ENCODE data around the gene DIS3L2. TPM values are rescaled to one million over a fixed set of nuclear protein-coding genes. Genes with fewer than 3 reads are reported as not detected.

The DIS3L2 gene
- total and polyA plus RNA-seq, 2 experiments from 2014 or later = 15.2 to 25.3 TPM

DNA sequence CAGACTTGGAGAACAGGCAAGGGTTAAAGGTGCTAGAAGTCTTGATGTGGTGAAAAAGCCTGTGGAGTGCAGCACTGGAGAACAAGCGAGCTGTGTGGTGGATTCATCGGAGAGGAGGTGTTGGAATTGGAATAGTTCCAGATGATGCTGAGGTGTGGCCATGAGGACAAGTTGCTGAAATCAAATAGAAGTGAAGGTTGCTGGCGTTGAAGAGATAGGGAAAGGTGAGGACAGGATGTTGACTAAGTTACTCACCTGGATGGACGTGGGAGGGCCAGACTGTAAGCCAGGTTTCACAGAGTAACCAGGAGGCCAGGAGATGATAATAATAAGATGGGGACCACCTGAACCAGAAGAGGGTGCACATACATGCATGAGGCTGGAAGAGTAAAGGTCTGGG, 173.4 kb downstream of the DIS3L2 start:
- H3K9me2 ChIP-seq (ENCODE audit: insufficient read depth) = no peaks in the 10 kb centered on the region
- no peak overlapping the region for H3K4me2 ChIP-seq
- no peaks in the 10 kb centered on the region; the same call in 2 of the 3 replicates for H3K36me3 Mint-ChIP-seq (ENCODE audit: low read depth)
- no peaks in the 10 kb centered on the region for H3K27me3 ChIP-seq (ENCODE audit: insufficient read depth)
- peaks cover 5% of the 10 kb centered on the region for H3K27me3 Mint-ChIP-seq (ENCODE audit: insufficient read depth, low read depth, poor library complexity)
- H3K4me3 ChIP-seq = no peak overlapping the region
- no peak for TF ChIP-seq CREB1 (CRISPR knock-in tag; IDR thresholded peaks at IDR 0.05; ENCODE audit: low read depth)
- ATAC-seq (no peak), DNase-seq (ENCODE audit: low spot score) (no peak)
- H3F3A ChIP-seq (replicated peaks; ENCODE audit: low read depth) = no peaks in the 10 kb centered on the region
- no peak overlapping the region for H3K27ac Mint-ChIP-seq
- H2AFZ ChIP-seq = no peak overlapping the region
- H3K79me2 ChIP-seq (replicated peaks; ENCODE audit: insufficient read depth) = no peaks in the 10 kb centered on the region
- no peaks in the 10 kb centered on the region for H4K20me1 ChIP-seq (replicated peaks; ENCODE audit: insufficient read depth)
- no peak overlapping the region for H3K4me3 Mint-ChIP-seq
- H3K36me3 ChIP-seq (ENCODE audit: insufficient read depth) = no peaks in the 10 kb centered on the region
- H3K9me3 Mint-ChIP-seq = no peaks in the 10 kb centered on the region
- H3K4me1 Mint-ChIP-seq = peaks cover 20% of the 10 kb centered on the region
- H3K27ac ChIP-seq (ENCODE audit: low read depth) = no peak overlapping the region
- H3K4me1 ChIP-seq (ENCODE audit: insufficient read depth) = peaks cover 18% of the 10 kb centered on the region

DNA sequence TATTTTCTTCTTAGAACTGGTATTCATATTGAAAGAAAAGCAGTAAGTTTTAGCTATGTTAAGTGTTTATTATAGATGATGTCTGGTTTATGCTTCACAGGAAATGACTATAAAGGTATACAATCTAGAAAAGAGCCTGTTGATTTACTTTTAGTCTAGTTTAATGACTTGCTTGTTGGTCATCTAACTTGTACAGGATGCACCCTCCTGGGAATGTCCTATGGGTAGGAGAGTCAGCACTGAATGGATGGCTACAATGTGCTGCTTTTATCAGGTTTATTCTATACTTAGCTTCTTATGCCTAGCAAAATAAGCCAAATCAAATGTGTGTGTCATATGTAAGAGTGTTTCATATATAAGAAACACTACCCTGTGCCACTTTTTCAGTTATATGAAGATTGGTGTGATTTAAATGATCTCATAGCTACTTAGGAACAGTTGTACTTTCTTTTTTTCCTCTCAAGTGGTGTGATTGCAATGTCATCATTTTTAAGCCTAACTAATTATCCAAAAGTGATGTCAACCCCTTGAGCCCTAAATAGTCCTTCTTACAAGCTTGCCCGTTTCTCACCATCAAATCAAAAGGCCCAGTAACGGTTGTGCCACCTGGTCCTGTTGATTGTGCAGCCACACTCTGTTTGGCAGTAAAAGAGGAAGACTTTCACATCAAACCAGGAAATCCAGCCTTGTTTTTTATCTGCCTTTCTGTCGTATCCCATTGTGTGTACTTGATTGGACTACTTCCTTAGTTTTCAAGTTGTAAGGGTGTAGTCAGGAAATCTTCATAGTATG, 176.0 kb downstream of the DIS3L2 start:
- Histone ChIP-seq H3K4me3 (no peak overlapping the region), H2AFZ (no peak overlapping the region), H3K36me3 (ENCODE audit: insufficient read depth) (no peaks in the 10 kb centered on the region), H3F3A (replicated peaks; ENCODE audit: low read depth) (no peaks in the 10 kb centered on the region), H4K20me1 (replicated peaks; ENCODE audit: insufficient read depth) (no peaks in the 10 kb centered on the region), H3K4me2 (no peak overlapping the region), H3K27ac (ENCODE audit: low read depth) (no peak overlapping the region), H3K4me1 (ENCODE audit: insufficient read depth) (no peaks in the 10 kb centered on the region), H3K27me3 (ENCODE audit: insufficient read depth) (no peaks in the 10 kb centered on the region), H3K9me2 (ENCODE audit: insufficient read depth) (no peaks in the 10 kb centered on the region), H3K79me2 (replicated peaks; ENCODE audit: insufficient read depth) (no peaks in the 10 kb centered on the region)
- Mint-ChIP-seq H3K9me3 (no peaks in the 10 kb centered on the region), H3K36me3 (ENCODE audit: low read depth) (no peaks in the 10 kb centered on the region; the same call in 2 of the 3 replicates), H3K4me1 (peaks cover 5% of the 10 kb centered on the region), H3K4me3 (no peak overlapping the region), H3K27ac (no peak overlapping the region), H3K27me3 (ENCODE audit: insufficient read depth, low read depth, poor library complexity) (peaks cover 5% of the 10 kb centered on the region)
- no peak for ATAC-seq
- TF ChIP-seq ZNF331 (CRISPR knock-in tag; IDR thresholded peaks at IDR 0.05; ENCODE audit: low read depth) = no peak
- TF ChIP-seq, protein P1, sequence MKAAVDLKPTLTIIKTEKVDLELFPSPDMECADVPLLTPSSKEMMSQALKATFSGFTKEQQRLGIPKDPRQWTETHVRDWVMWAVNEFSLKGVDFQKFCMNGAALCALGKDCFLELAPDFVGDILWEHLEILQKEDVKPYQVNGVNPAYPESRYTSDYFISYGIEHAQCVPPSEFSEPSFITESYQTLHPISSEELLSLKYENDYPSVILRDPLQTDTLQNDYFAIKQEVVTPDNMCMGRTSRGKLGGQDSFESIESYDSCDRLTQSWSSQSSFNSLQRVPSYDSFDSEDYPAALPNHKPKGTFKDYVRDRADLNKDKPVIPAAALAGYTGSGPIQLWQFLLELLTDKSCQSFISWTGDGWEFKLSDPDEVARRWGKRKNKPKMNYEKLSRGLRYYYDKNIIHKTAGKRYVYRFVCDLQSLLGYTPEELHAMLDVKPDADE (IDR thresholded peaks at IDR 0.05) = no peak
- no peak for DNase-seq (ENCODE audit: low spot score)

DNA sequence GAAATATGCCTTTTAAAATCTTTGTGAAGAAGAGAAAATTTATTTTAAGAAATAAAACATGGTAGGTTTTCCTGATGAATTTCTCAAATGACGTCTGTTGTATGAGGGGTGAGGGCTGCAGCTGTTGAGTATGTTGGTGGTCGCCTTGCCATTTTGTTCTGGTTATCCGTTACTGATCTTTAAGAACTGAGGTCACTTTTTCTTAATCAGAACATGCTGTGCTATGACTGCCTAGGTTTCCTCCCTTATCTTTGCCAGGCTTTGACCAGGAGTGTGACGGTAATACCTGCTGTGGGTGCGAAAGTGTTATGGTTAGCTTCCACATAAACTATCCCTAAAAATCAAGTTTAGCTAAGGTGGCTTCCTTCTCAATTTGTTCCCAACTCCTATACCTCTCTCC, 176.9 kb downstream of the DIS3L2 start:
- no peaks in the 10 kb centered on the region for H3F3A ChIP-seq (replicated peaks; ENCODE audit: low read depth)
- H3K79me2 ChIP-seq (replicated peaks; ENCODE audit: insufficient read depth) = no peaks in the 10 kb centered on the region
- H3K4me3 ChIP-seq = no peak overlapping the region
- Mint-ChIP-seq H3K9me3 (no peaks in the 10 kb centered on the region), H3K27ac (no peak overlapping the region), H3K27me3 (ENCODE audit: insufficient read depth, low read depth, poor library complexity) (peaks cover 5% of the 10 kb centered on the region), H3K4me3 (no peak overlapping the region), H3K36me3 (ENCODE audit: low read depth) (no peaks in the 10 kb centered on the region), H3K4me1 (peaks cover 3% of the 10 kb centered on the region; the same call in 2 of the 3 replicates)
- H4K20me1 ChIP-seq (replicated peaks; ENCODE audit: insufficient read depth) = no peaks in the 10 kb centered on the region
- H2AFZ ChIP-seq = no peak overlapping the region
- no peak for ATAC-seq
- no peaks in the 10 kb centered on the region for H3K27me3 ChIP-seq (ENCODE audit: insufficient read depth)
- H3K9me2 ChIP-seq (ENCODE audit: insufficient read depth) = no peaks in the 10 kb centered on the region
- DNase-seq (ENCODE audit: low spot score) = no peak
- no peak overlapping the region for H3K27ac ChIP-seq (ENCODE audit: low read depth)
- no peak overlapping the region for H3K4me2 ChIP-seq
- H3K4me1 ChIP-seq (ENCODE audit: insufficient read depth) = no peaks in the 10 kb centered on the region
- H3K36me3 ChIP-seq (ENCODE audit: insufficient read depth) = no peaks in the 10 kb centered on the region
- TF ChIP-seq, protein P2, sequence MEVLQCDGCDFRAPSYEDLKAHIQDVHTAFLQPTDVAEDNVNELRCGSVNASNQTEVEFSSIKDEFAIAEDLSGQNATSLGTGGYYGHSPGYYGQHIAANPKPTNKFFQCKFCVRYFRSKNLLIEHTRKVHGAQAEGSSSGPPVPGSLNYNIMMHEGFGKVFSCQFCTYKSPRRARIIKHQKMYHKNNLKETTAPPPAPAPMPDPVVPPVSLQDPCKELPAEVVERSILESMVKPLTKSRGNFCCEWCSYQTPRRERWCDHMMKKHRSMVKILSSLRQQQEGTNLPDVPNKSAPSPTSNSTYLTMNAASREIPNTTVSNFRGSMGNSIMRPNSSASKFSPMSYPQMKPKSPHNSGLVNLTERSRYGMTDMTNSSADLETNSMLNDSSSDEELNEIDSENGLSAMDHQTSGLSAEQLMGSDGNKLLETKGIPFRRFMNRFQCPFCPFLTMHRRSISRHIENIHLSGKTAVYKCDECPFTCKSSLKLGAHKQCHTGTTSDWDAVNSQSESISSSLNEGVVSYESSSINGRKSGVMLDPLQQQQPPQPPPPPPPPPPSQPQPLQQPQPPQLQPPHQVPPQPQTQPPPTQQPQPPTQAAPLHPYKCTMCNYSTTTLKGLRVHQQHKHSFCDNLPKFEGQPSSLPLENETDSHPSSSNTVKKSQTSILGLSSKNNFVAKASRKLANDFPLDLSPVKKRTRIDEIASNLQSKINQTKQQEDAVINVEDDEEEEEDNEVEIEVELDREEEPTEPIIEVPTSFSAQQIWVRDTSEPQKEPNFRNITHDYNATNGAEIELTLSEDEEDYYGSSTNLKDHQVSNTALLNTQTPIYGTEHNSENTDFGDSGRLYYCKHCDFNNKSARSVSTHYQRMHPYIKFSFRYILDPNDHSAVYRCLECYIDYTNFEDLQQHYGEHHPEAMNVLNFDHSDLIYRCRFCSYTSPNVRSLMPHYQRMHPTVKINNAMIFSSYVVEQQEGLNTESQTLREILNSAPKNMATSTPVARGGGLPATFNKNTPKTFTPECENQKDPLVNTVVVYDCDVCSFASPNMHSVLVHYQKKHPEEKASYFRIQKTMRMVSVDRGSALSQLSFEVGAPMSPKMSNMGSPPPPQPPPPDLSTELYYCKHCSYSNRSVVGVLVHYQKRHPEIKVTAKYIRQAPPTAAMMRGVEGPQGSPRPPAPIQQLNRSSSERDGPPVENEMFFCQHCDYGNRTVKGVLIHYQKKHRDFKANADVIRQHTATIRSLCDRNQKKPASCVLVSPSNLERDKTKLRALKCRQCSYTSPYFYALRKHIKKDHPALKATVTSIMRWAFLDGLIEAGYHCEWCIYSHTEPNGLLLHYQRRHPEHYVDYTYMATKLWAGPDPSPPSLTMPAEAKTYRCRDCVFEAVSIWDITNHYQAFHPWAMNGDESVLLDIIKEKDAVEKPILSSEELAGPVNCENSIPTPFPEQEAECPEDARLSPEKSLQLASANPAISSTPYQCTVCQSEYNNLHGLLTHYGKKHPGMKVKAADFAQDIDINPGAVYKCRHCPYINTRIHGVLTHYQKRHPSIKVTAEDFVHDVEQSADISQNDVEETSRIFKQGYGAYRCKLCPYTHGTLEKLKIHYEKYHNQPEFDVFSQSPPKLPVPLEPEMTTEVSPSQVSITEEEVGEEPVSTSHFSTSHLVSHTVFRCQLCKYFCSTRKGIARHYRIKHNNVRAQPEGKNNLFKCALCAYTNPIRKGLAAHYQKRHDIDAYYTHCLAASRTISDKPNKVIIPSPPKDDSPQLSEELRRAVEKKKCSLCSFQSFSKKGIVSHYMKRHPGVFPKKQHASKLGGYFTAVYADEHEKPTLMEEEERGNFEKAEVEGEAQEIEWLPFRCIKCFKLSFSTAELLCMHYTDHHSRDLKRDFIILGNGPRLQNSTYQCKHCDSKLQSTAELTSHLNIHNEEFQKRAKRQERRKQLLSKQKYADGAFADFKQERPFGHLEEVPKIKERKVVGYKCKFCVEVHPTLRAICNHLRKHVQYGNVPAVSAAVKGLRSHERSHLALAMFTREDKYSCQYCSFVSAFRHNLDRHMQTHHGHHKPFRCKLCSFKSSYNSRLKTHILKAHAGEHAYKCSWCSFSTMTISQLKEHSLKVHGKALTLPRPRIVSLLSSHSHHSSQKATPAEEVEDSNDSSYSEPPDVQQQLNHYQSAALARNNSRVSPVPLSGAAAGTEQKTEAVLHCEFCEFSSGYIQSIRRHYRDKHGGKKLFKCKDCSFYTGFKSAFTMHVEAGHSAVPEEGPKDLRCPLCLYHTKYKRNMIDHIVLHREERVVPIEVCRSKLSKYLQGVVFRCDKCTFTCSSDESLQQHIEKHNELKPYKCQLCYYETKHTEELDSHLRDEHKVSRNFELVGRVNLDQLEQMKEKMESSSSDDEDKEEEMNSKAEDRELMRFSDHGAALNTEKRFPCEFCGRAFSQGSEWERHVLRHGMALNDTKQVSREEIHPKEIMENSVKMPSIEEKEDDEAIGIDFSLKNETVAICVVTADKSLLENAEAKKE (CRISPR knock-in tag; IDR thresholded peaks at IDR 0.05) = no peak
- TF ChIP-seq, protein P3, sequence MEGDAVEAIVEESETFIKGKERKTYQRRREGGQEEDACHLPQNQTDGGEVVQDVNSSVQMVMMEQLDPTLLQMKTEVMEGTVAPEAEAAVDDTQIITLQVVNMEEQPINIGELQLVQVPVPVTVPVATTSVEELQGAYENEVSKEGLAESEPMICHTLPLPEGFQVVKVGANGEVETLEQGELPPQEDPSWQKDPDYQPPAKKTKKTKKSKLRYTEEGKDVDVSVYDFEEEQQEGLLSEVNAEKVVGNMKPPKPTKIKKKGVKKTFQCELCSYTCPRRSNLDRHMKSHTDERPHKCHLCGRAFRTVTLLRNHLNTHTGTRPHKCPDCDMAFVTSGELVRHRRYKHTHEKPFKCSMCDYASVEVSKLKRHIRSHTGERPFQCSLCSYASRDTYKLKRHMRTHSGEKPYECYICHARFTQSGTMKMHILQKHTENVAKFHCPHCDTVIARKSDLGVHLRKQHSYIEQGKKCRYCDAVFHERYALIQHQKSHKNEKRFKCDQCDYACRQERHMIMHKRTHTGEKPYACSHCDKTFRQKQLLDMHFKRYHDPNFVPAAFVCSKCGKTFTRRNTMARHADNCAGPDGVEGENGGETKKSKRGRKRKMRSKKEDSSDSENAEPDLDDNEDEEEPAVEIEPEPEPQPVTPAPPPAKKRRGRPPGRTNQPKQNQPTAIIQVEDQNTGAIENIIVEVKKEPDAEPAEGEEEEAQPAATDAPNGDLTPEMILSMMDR (conservative IDR thresholded peaks at IDR 0.05; ENCODE audit: low read depth in 2 of 2) = no peak
- TF ChIP-seq POLR2AphosphoS5 (IDR thresholded peaks at IDR 0.05; ENCODE audit: low read depth) (no peak), ZNF331 (CRISPR knock-in tag; IDR thresholded peaks at IDR 0.05; ENCODE audit: low read depth) (no peak)
